UCSD-AML1 (cell line): ENCODE results near the gene GIGYF2.
"Not testable (repeated sequence)": the region's sequence is repeated elsewhere in the genome, so short reads cannot be mapped to it uniquely, and the experiment has no call there.

Experiments used
- DNase-seq: peaks from one replicate; lab custom pipeline; 2025; ENCODE audit not compliant: unreplicated experiment; lab: John Stamatoyannopoulos, UW

The GIGYF2 gene

DNA sequence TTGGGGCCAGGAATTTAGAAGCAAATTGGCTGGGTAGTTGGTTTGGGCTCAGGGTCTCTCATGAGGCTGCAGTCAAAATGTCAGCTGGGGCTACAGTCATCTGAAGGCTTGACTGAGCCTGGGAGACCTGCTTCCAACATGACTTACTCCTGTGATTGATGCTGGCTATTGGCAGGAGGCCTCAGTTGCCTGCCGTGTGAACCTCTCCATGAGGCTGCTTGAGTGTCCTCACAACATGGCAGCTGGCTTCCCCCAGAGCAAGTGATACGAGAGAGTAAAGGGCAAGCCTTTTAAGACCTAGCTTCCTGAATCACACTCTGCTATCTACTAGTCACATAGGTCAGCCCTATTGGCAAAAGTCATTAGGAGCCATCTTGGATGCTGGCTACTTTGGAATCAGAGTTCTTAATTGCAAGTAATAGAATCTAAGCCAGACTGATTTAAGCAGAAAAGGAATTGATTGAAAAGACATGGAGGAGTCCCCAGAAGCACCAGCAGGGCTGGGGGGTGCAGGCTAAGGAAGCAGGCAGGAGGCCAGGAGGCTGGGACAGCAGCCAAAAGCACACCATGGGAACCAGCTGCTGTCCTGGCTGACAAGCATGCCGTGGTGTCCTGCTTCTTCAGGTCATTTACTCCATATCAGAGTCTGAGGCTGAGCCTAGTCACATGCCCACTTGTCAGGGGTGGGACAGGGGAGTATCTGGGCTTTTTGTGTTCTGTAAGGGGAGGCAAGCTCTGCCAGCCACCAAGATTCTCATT is 7.8 kb upstream of the GIGYF2 start:
- no peak for DNase-seq

GRCh38 chr2:232691117-232691516 is 6.0 kb upstream of the GIGYF2 start:
- not testable (repeated sequence) for DNase-seq

GRCh38 chr2:232693344-232693743 is 3.8 kb upstream of the GIGYF2 start:
- no peak for DNase-seq

GRCh38 chr2:232696609-232697058 is 497 bp upstream of the GIGYF2 start:
- DNase-seq: no peak

DNA sequence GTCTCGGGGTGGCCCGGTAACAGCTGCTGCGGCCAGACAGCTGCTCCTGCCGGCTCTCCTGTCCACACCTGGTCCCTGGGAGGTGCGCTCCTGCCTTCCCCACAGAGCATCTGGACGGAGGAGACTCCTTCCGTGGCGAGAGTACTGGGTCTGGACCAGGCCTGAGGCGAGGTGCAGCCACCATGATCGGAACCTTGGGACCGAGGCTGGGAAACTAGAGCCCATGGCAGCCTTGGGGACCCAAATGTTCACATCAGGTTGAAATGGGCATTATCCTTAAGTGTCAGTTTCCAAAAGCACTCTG is 628 bp downstream of the GIGYF2 start:
- DNase-seq: no peak

GRCh38 chr2:232698556-232699091 is 1.5 kb downstream of the GIGYF2 start:
- DNase-seq: no peak

GRCh38 chr2:232699110-232699509 is 2.0 kb downstream of the GIGYF2 start:
- no peak for DNase-seq

- no peak for DNase-seq
Observed at GRCh38 chr2:232700154-232700553, 3.0 kb downstream of the GIGYF2 start.

GRCh38 chr2:232707076-232707475 is 9.9 kb downstream of the GIGYF2 start:
- no peak for DNase-seq

- DNase-seq: no peak
Observed at GRCh38 chr2:232713505-232713904, 16.4 kb downstream of the GIGYF2 start.

- no peak for DNase-seq
Observed at GRCh38 chr2:232714969-232715368, 17.8 kb downstream of the GIGYF2 start.

GRCh38 chr2:232720056-232720455 is 22.9 kb downstream of the GIGYF2 start:
- not testable (repeated sequence) for DNase-seq

DNA sequence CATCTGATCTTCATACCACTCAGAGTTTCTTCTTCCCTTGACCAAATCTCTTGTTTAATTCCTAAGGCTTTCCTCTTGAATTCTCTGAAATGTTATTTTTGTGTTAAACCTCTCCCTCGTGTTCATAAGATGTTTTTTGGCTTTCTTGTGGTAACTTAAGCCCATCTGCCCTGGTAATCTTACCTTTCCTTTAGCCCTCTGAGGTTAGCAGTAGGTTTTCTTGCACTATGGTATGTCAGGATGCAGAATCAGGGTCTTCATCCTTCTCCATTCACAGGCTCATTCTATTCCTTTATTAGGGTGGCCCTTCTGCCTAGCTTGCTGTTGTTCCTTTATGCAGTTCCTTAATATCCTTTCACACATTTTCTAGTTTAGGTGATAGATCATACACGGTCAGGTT is 24.1 kb downstream of the GIGYF2 start:
- DNase-seq: no peak

- DNase-seq: no peak
Observed at GRCh38 chr2:232721882-232722281, 24.8 kb downstream of the GIGYF2 start.

GRCh38 chr2:232723027-232723426 is 25.9 kb downstream of the GIGYF2 start:
- DNase-seq: no peak

DNA sequence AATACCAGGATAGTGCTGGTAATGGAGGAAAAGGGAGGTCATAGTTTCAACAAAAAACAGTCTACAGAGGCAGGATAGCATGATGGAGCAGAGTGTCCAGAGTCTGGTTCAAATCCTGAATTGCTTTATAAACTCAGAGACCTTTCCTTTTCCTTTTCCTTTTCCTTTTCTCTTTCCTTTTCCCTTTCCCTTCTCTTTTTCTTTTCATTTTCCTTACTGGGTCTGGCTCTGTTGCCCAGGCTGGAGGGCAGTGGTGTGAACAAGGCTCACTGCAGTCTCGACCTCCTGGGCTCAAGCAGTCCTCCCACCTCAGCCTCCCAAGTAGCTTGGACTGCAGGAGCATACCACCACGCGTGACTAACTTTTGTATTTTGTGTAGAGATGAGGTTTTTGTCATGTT is 31.7 kb downstream of the GIGYF2 start:
- DNase-seq: no peak

DNA sequence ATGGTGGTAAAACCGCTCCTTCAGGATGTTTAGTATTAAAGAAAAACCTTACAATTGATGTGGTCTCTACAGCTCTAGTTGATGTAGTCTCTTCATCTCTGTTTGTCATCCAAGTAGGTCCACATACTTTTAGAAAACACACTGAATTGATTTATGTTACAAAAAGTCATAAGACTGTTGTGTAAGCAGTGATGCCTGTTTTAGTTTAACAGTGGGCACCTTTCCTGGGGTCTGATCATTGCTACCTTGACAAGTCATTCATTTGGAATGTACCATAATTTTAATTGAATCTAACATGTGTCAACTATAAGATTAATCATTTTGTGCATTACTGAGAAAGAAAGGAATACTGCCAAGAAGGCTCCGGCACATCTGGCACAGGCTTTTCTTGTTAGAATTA is 34.3 kb downstream of the GIGYF2 start:
- DNase-seq: no peak

- peak; percentile 30 for DNase-seq
Observed at GRCh38 chr2:232741294-232741693, 44.2 kb downstream of the GIGYF2 start.

GRCh38 chr2:232741972-232742371 is 44.8 kb downstream of the GIGYF2 start:
- no peak for DNase-seq

- no peak for DNase-seq
Observed at GRCh38 chr2:232744963-232745362, 47.8 kb downstream of the GIGYF2 start.

- DNase-seq: no peak
Observed at GRCh38 chr2:232748038-232748437, 50.9 kb downstream of the GIGYF2 start.

- no peak for DNase-seq
Observed at GRCh38 chr2:232749331-232749730, 52.2 kb downstream of the GIGYF2 start.

- no peak for DNase-seq
Observed at GRCh38 chr2:232750135-232750671, 53.1 kb downstream of the GIGYF2 start.
